Ovary (tissue), 3 donors: Measurements from ENCODE around the gene ZCCHC14.

Experiments used
- POLR2A ChIP-seq: fragments of 450-650 bp; IDR thresholded peaks from one replicate; pipeline ENCODE4 v1.6.1; 2017; ENCODE audit warnings: antibody characterized with exemption, mild to moderate bottlenecking, moderate library complexity
- TF ChIP-seq, protein P1 (sequence below), 3 donors: fragments of 450-650 bp in 2 of 3; fragments of 200-600 bp in 1 of 3; IDR thresholded peaks; one replicate each; pipeline versions ENCODE4 v1.5.1 to v1.8.0; 2016 to 2022; ENCODE audit warnings: antibody characterized with exemption in 3 of 3, mild to moderate bottlenecking in 1 of 3
- donor health status: DM: no; HTN: no; CAD: no.

DNA sequence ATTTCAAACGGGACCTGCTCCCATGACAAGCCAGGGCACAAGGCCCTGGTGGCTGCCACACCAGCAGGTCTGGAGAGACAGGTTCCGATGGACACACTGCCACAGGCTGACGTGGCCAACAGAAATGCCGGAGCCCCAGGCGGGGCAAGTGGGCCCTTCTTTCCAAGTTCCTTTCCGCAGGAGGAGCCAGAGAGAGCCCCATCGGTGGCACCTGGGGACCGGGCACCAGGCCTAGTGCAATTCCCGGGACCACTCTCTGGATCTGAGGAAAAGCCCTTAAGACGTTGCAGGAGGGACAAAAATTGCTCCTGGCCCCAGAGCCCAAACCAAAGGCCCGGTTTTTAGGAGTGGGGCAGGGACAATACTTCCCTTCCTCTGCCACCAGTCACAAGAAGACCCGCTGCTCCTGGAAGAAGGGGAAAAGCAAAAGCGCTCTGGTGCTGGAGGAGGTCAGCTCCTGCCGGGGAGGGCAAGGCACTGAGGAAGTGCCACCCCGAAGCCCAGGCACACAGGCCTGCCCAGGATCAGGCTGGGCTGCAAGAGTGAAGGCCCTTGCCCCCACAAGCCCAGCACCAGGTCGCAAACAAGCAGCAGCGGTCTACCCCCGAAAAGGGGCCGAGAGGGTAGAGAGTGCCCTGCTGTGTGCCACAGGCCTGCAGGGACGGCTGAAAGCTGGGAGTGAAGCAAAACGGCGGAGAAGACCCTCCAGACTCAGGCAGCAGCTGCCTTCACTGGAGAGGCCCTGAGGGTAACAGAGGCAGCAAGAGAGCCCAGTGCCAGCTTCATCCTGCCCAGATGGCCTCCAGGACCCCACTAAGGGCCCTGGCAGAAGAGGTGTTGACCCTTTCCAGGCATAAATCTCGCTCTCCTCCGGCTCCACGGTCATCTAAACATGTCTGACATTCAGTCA, 71.6 kb downstream of the ZCCHC14 start:
- no peak for TF ChIP-seq POLR2A
- TF ChIP-seq, protein P1, sequence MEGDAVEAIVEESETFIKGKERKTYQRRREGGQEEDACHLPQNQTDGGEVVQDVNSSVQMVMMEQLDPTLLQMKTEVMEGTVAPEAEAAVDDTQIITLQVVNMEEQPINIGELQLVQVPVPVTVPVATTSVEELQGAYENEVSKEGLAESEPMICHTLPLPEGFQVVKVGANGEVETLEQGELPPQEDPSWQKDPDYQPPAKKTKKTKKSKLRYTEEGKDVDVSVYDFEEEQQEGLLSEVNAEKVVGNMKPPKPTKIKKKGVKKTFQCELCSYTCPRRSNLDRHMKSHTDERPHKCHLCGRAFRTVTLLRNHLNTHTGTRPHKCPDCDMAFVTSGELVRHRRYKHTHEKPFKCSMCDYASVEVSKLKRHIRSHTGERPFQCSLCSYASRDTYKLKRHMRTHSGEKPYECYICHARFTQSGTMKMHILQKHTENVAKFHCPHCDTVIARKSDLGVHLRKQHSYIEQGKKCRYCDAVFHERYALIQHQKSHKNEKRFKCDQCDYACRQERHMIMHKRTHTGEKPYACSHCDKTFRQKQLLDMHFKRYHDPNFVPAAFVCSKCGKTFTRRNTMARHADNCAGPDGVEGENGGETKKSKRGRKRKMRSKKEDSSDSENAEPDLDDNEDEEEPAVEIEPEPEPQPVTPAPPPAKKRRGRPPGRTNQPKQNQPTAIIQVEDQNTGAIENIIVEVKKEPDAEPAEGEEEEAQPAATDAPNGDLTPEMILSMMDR (IDR thresholded peaks at IDR 0.05), result no peak
